H1 (cell line): ENCODE measurements around the gene FAM168B. TPM values are rescaled to one million over a fixed set of nuclear protein-coding genes. Genes with fewer than 3 reads are reported as not detected.

Experiments used
- CTCF ChIA-PET: fragments of 300-600 bp; sonication (Branson Sonifier 250); formaldehyde crosslinking; loops from one replicate; lab custom pipeline; 2021; ENCODE audit not compliant: partially characterized antibody; lab: Charles Lee
- POLR2A ChIA-PET: fragments of 300-600 bp; sonication (Branson Sonifier 250); formaldehyde crosslinking; loops from one replicate; lab custom pipeline; 2021; ENCODE audit warnings: inconsistent platforms; ENCODE audit not compliant: partially characterized antibody; lab: Charles Lee
- DNase-seq, 2 experiments: peaks; one replicate each; pipeline versions ENCODE4 v3.0.0 to v3.0.0-alpha.2; 2010 to 2022; ENCODE audit warnings: low spot score in 2 of 2, low read depth in 1 of 2, mixed read lengths in 1 of 2
- FAIRE-seq: peaks from 2 replicates; lab custom pipeline; 2011; peaks lifted over from hg19 to GRCh38; lab: Jason Lieb, UNC
- H2AFZ ChIP-seq: 2 replicates; pipeline ENCODE4 v1.8.1; 2012; ENCODE audit warnings: low read length, inconsistent platforms
- H2AK5ac ChIP-seq: 2 replicates; pipeline ENCODE4 v1.6.1; 2013; ENCODE audit warnings: low read depth, low read length
- H2BK120ac ChIP-seq: replicated peaks from 2 replicates; pipeline ENCODE3; 2013; ENCODE audit warnings: low read depth, low read length, inconsistent platforms
- H2BK12ac ChIP-seq: 2 replicates; pipeline ENCODE4 v1.6.1; 2013; ENCODE audit warnings: low read depth, low read length
- H2BK15ac ChIP-seq: 2 replicates; pipeline ENCODE4 v1.6.1; 2013; ENCODE audit warnings: low read length
- H2BK20ac ChIP-seq: 2 replicates; pipeline ENCODE4 v1.6.1; 2013; ENCODE audit warnings: low read length
- H2BK5ac ChIP-seq: 2 replicates; pipeline ENCODE4 v1.6.1; 2013; ENCODE audit warnings: low read depth, low read length
- H3K14ac ChIP-seq: 2 replicates; pipeline ENCODE4 v1.6.1; 2013; ENCODE audit warnings: inconsistent platforms; ENCODE audit not compliant: insufficient read length
- H3K18ac ChIP-seq: 2 replicates; pipeline ENCODE4 v1.6.1; 2013; ENCODE audit warnings: low read length; ENCODE audit errors: extremely low read depth
- H3K23ac ChIP-seq: 2 replicates; pipeline ENCODE4 v1.6.1; 2013; ENCODE audit warnings: inconsistent platforms; ENCODE audit not compliant: insufficient read length
- H3K23me2 ChIP-seq: 2 replicates; pipeline ENCODE4 v1.6.1; 2013; ENCODE audit warnings: low read depth, low read length
- H3K27ac ChIP-seq: 2 replicates; pipeline ENCODE4 v1.6.1; 2011; ENCODE audit warnings: low read depth, low read length, inconsistent platforms
- H3K27me3 ChIP-seq, 4 experiments: replicated peaks in 1 of 4; 1 replicate in 1 of 4; 2 replicates in 3 of 4; pipeline versions ENCODE4 v1.6.1 to v1.8.1; 2011 to 2013; ENCODE audit warnings: low read length in 3 of 4, mild to moderate bottlenecking in 3 of 4, inconsistent platforms in 2 of 4, mixed read lengths in 2 of 4, moderate library complexity in 1 of 4; ENCODE audit not compliant: control insufficient read depth in 3 of 4, insufficient read depth in 3 of 4; ENCODE audit errors: extremely low read depth in 1 of 4
- H3K36me3 ChIP-seq, 4 experiments: 2 replicates each; pipeline versions ENCODE4 v1.6.1 to v1.8.1; 2011 to 2013; ENCODE audit warnings: mild to moderate bottlenecking in 4 of 4, low read length in 3 of 4, moderate library complexity in 2 of 4, control low read depth in 1 of 4, inconsistent platforms in 1 of 4; ENCODE audit not compliant: insufficient read depth in 4 of 4, control insufficient read depth in 2 of 4
- H3K4ac ChIP-seq: replicated peaks from 2 replicates; pipeline ENCODE3; 2013; ENCODE audit warnings: low read length, low read depth, mixed read lengths, inconsistent platforms; ENCODE audit not compliant: insufficient read length
- H3K4me1 ChIP-seq, 4 experiments: replicated peaks in 1 of 4; 1 replicate in 1 of 4; 2 replicates in 3 of 4; pipeline versions ENCODE4 v1.6.1 to v1.8.1; 2011 to 2013; ENCODE audit warnings: low read length in 3 of 4, inconsistent platforms in 2 of 4, mixed read lengths in 1 of 4; ENCODE audit not compliant: insufficient read depth in 4 of 4, control insufficient read depth in 3 of 4
- H3K4me2 ChIP-seq, 2 experiments: 2 replicates each; pipeline versions ENCODE4 v1.6.1 to v1.8.1; 2011 to 2013; ENCODE audit warnings: low read depth in 2 of 2, low read length in 2 of 2, control low read depth in 1 of 2, inconsistent platforms in 1 of 2, mild to moderate bottlenecking in 1 of 2; ENCODE audit not compliant: insufficient read depth in 1 of 2
- H3K4me3 ChIP-seq, 4 experiments: fragments of 200-600, 300-600 bp in 1 of 4; sonication (generic), shearing (Covaris generic), sonication (Bioruptor Twin) in 1 of 4; 2 replicates each; pipeline versions ENCODE4 v1.5.1 to v1.8.1; 2011 to 2016; ENCODE audit warnings: low read length in 4 of 4, low read depth in 3 of 4, control low read depth in 2 of 4, inconsistent platforms in 2 of 4, mild to moderate bottlenecking in 2 of 4, mixed read lengths in 1 of 4, moderate library complexity in 1 of 4; ENCODE audit not compliant: insufficient read depth in 2 of 4; ENCODE audit errors: extremely low read depth in 1 of 4
- H3K56ac ChIP-seq: replicated peaks from 2 replicates; pipeline ENCODE3; 2013; ENCODE audit warnings: low read depth, mild to moderate bottlenecking, mixed read lengths, low read length, inconsistent platforms; ENCODE audit not compliant: insufficient read length
- H3K79me1 ChIP-seq: 2 replicates; pipeline ENCODE4 v1.6.1; 2013; ENCODE audit warnings: low read depth, low read length, control low read depth
- H3K79me2 ChIP-seq, 2 experiments: 2 replicates each; pipeline versions ENCODE4 v1.6.1 to v1.8.1; 2012 to 2013; ENCODE audit warnings: low read length in 2 of 2, mild to moderate bottlenecking in 2 of 2, inconsistent platforms in 1 of 2; ENCODE audit not compliant: insufficient read depth in 2 of 2, control insufficient read depth in 1 of 2
- H3K9ac ChIP-seq, 4 experiments: replicated peaks in 1 of 4; 1 replicate in 1 of 4; 2 replicates in 3 of 4; pipeline versions ENCODE4 v1.6.1 to v1.8.1; 2011 to 2013; ENCODE audit warnings: low read depth in 3 of 4, low read length in 3 of 4, control low read depth in 2 of 4, mild to moderate bottlenecking in 2 of 4, moderate library complexity in 2 of 4, inconsistent platforms in 1 of 4; ENCODE audit errors: extremely low read depth in 1 of 4
- H3K9me3 ChIP-seq, 2 experiments: 2 replicates each; pipeline versions ENCODE4 v1.6.1 to v1.8.1; 2012 to 2013; ENCODE audit warnings: mild to moderate bottlenecking in 2 of 2, moderate library complexity in 2 of 2, control low read depth in 1 of 2, inconsistent platforms in 1 of 2, low read depth in 1 of 2, low read length in 1 of 2, mixed read lengths in 1 of 2; ENCODE audit not compliant: insufficient read depth in 2 of 2
- H4K20me1 ChIP-seq, 2 experiments: replicated peaks in 1 of 2; 2 replicates each; pipeline versions ENCODE3 to v1.8.1; 2011 to 2013; ENCODE audit warnings: inconsistent platforms in 2 of 2, low read length in 2 of 2, mild to moderate bottlenecking in 1 of 2; ENCODE audit not compliant: insufficient read depth in 2 of 2, control insufficient read depth in 1 of 2
- H4K5ac ChIP-seq: 2 replicates; pipeline ENCODE4 v1.6.1; 2013; ENCODE audit warnings: low read length, low read depth, mixed read lengths, inconsistent platforms; ENCODE audit not compliant: insufficient read length
- H4K8ac ChIP-seq: 2 replicates; pipeline ENCODE4 v1.8.0; 2013; ENCODE audit warnings: mild to moderate bottlenecking, moderate library complexity, low read length, inconsistent platforms; ENCODE audit not compliant: insufficient read depth; ENCODE audit errors: extremely low read depth
- H4K91ac ChIP-seq: replicated peaks from 2 replicates; pipeline ENCODE3; 2013; ENCODE audit warnings: low read length, mixed read lengths, inconsistent platforms; ENCODE audit not compliant: insufficient read length
- ASH2L ChIP-seq: fragments of 200-600, 300-600 bp; sonication (generic); IDR thresholded peaks from one replicate; pipeline ENCODE4 v1.7.1; 2017; ENCODE audit warnings: low read length
- CBX5 ChIP-seq: fragments of 300-800, 300-1000 bp; sonication (generic); IDR thresholded peaks from 2 replicates; pipeline ENCODE4 v1.7.1; 2016; ENCODE audit warnings: antibody characterized with exemption, low read length, low read depth
- CBX8 ChIP-seq: fragments of 300-800, 300-1000 bp; sonication (generic); IDR thresholded peaks from 2 replicates; pipeline ENCODE4 v1.7.1; 2016; ENCODE audit warnings: low read depth, low read length, borderline replicate concordance
- CHD2 ChIP-seq: IDR thresholded peaks from 2 replicates; pipeline ENCODE4 v1.6.1; 2012; ENCODE audit warnings: low read length, improper control_type of control experiment
- FOSL1 ChIP-seq: IDR thresholded peaks from 2 replicates; pipeline ENCODE4 v1.6.1; 2011; ENCODE audit warnings: mild to moderate bottlenecking, low read depth, low read length, moderate library complexity; ENCODE audit not compliant: insufficient read depth
- HDAC2 ChIP-seq, 2 experiments: fragments of 300-600 bp in 1 of 2; sonication (generic) in 1 of 2; IDR thresholded peaks; 2 replicates each; pipeline ENCODE4 v1.6.1; 2011 to 2012; ENCODE audit warnings: low read depth in 2 of 2, low read length in 2 of 2, mild to moderate bottlenecking in 2 of 2, moderate library complexity in 2 of 2, borderline replicate concordance in 1 of 2, inconsistent platforms in 1 of 2
- NRF1 ChIP-seq: IDR thresholded peaks from 2 replicates; pipeline ENCODE4 v1.6.1; 2011; ENCODE audit warnings: mild to moderate bottlenecking, low read depth, low read length, improper control_type of control experiment
- POLR2A ChIP-seq, 2 experiments: IDR thresholded peaks; 1 replicate in 1 of 2; 2 replicates in 1 of 2; pipeline ENCODE4 v1.6.1; 2011; ENCODE audit warnings: low read depth in 2 of 2, low read length in 2 of 2, mild to moderate bottlenecking in 2 of 2; ENCODE audit errors: control extremely low read depth in 1 of 2
- POLR2AphosphoS5 ChIP-seq: IDR thresholded peaks from 2 replicates; pipeline ENCODE4 v1.6.1; 2011; ENCODE audit warnings: low read depth, low read length
- POU5F1 ChIP-seq: IDR thresholded peaks from 2 replicates; pipeline ENCODE4 v1.6.1; 2011; ENCODE audit warnings: low read depth, mild to moderate bottlenecking, low read length, moderate library complexity
- WGBS, 2 experiments: shearing (Covaris generic) in 1 of 2; methylation state at CpG; one replicate each; pipeline versions ENCODE4 v1.1.6 to v1.1.7; 2013 to 2015; ENCODE audit warnings: low lambda C conversion rate in 2 of 2, mixed read lengths in 2 of 2, inconsistent platforms in 1 of 2, low coverage in 1 of 2, missing lambda C conversion rate in 1 of 2; ENCODE audit not compliant: insufficient replicate concordance in 2 of 2, insufficient coverage in 1 of 2, insufficient read length in 1 of 2; ENCODE audit errors: extremely low coverage in 1 of 2, missing lambda C conversion rate in 1 of 2; 5-methylcytosine and 5-hydroxymethylcytosine counted together
- polyA plus RNA-seq, 7 experiments: library from polyadenylated mRNA; depleted of rRNA in 3 of 7; stranded (reverse) in 5 of 7; unstranded in 2 of 7; fragments of >200 nt in 5 of 7; fragments of 200-250 nt in 2 of 7; gene quantifications; 1 replicate in 5 of 7; 2 replicates in 1 of 7; 4 replicates in 1 of 7; pipeline versions ENCODE4 v1.2.1 to v1.2.3, GENCODE V29; 2011 to 2013; ENCODE audit warnings: missing spikeins in 2 of 7, mixed read lengths in 2 of 7
- total RNA-seq: library from RNA; stranded (reverse); fragmentation: NEBNext Ultra II Directional; extraction: Animal tissue kit (Norgen Biotek cat#: 25700); gene quantifications from 2 replicates; pipeline ENCODE4 v1.2.1, GENCODE V29; 2021

FAM168B gene
- total and polyA plus RNA-seq, 2 of the 8 experiments (the other 6 are each of a cell fraction or from before 2014, with no cell fraction given) = 61.9 to 123 TPM

DNA sequence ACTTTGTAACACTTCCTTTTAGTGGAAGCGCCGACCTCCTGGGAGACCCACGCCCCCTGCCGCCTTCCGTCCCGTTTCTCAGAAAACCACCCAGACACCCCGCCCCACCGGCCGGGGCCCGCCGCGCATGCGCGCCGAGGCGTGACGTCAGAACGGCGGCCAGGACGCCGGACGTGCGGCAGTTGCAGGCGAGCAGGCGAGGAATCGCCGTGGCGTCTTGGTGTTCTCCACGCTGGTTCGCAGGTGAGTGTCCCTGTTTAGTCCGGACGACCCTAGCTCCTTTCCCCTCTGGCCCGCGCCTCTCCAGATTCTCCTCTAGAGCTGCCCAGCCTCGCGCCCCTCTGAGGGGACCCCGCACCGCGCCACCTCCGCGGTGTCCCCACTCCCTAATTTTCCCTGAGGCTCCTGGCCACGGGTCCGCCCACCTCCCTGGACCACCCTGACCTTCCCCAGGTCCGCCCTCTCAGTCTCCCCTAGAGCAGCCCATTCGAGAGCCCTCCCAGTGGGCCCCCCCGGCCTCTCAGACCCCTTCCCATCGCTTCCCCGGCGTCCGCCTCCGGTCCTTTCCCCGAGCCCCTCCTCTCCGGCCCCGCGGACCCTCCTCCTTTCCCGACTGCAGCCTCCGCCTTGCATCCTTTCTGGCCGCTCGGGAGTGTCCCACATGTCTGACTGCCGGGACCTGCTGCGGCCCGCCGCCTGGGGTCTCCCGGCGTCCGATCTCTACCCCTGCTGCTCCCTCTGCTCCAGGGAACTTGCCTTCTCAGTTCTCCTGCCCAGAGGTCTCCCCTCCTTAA is 12.1 kb upstream of the FAM168B start, which contains the start of gene PLEKHB2:
PLEKHB2 (plus strand) TSS at position 181 of the 794 bp plus-strand sequence. CDS start 15,606 bp downstream, outside the sequence.
- Histone ChIP-seq H2BK12ac (peak within 1 kb of the TSS; percentile 96), H3K4ac (no peak within 1 kb of the TSS), H3K79me1 (peaks cover 14% of the 10 kb centered on the region), H4K20me1 (peaks cover 15 to 19% of the 10 kb centered on the region in 2 experiments), H3K18ac (peak within 1 kb of the TSS; percentile 60), H3K27ac (peak within 1 kb of the TSS; percentile 76), H2BK5ac (peak within 1 kb of the TSS; percentile 81; the same call in 1 of the 2 replicates), H2BK20ac (no peak within 1 kb of the TSS), H2AK5ac (no peak within 1 kb of the TSS), H2AFZ (peak within 1 kb of the TSS; percentile 90), H3K9me3 (no peaks in the 10 kb centered on the region), H2BK15ac (no peak within 1 kb of the TSS), H2BK120ac (no peak within 1 kb of the TSS), H3K56ac (no peak within 1 kb of the TSS), H3K27me3 (no peaks in the 10 kb centered on the region), H3K23ac (no peak within 1 kb of the TSS), H4K91ac (peak within 1 kb of the TSS; percentile 70), H3K4me3 (peak within 1 kb of the TSS; percentile 58 to 93 (median 84)), H4K5ac (peak within 1 kb of the TSS; percentile 70), H3K36me3 (peaks cover 0 to 3% (median 0%) of the 10 kb centered on the region in 4 experiments; a peak in 1 of 8 replicates), H3K9ac (peak within 1 kb of the TSS; percentile 71 to 79 (median 75); a peak in 6 of 7 replicates), H3K4me1 (peaks cover 5 to 11% (median 8%) of the 10 kb centered on the region in 4 experiments; a peak in 5 of 7 replicates), H3K23me2 (peaks cover 9% of the 10 kb centered on the region), H3K4me2 (peak within 1 kb of the TSS; percentile 75 to 98), H4K8ac (peak within 1 kb of the TSS; percentile 39), H3K14ac (no peak within 1 kb of the TSS), H3K79me2 (peaks cover 17 to 47% of the 10 kb centered on the region in 2 experiments)
- WGBS, 2 experiments = 2% methylated on average over 38 of the region's 66 CpGs; no CpG with 5 or more reads in 1 of the 2 experiments
- POLR2A ChIA-PET = interaction anchor here (0.9 to 7.3 kb wide), 3 partner anchors 12 to 94 kb away, joined by 3 to 60 read pairs (median 5); partner anchors contain the start of gene FAM168B
- FAIRE-seq = no peak
- peak; percentile 68 to 98 for DNase-seq
- CTCF ChIA-PET = interaction anchor here (1.2 kb wide), 1 partner anchor 22 kb away, joined by 3 read pairs; no protein-coding TSS in a partner anchor
- TF ChIP-seq POU5F1 (no peak), CBX8 (no peak), POLR2AphosphoS5 (peak; percentile 90), ASH2L (peak; percentile 65), HDAC2 (IDR thresholded peaks at IDR 0.05; ENCODE audit: borderline replicate concordance in 1 of 2, low read depth in 2 of 2, low read length in 2 of 2) (no peak), NRF1 (peak; percentile 92), CBX5 (no peak), FOSL1 (no peak), CHD2 (no peak), POLR2A (IDR thresholded peaks at IDR 0.05; ENCODE audit: control extremely low read depth in 1 of 2, low read depth in 2 of 2, low read length in 2 of 2) (peak; percentile 25 to 91)
